Measurements from ENCODE around the gene TPRX1. TPM values are rescaled to one million over a fixed set of nuclear protein-coding genes. Genes with fewer than 3 reads are reported as not detected.
"Not testable (repeated sequence)": the region's sequence is repeated elsewhere in the genome, so short reads cannot be mapped to it uniquely, and the experiment has no call there.

The TPRX1 gene
- polyA plus RNA-seq, 1 donor from 2014 or later, result not detected

GRCh38 chr19:47766670-47767069 is 37.7 kb downstream of the TPRX1 start:
- Mint-ChIP-seq H3K4me1 (peaks cover 0 to 4% (median 4%) of the 10 kb centered on the region in 3 donors), H3K27ac (no peak overlapping the region), H3K4me3 (no peak overlapping the region), H3K9me3 (no peaks in the 10 kb centered on the region), H3K27me3 (no peaks in the 10 kb centered on the region), H3K36me3 (no peaks in the 10 kb centered on the region)

- Mint-ChIP-seq H3K27me3 (no peaks in the 10 kb centered on the region), H3K4me1 (peaks cover 0 to 7% (median 6%) of the 10 kb centered on the region in 3 donors), H3K9me3 (no peaks in the 10 kb centered on the region), H3K4me3 (no peak overlapping the region), H3K27ac (no peak overlapping the region), H3K36me3 (no peaks in the 10 kb centered on the region)
Measured at GRCh38 chr19:47766359-47766620, 38.1 kb downstream of the TPRX1 start.

DNA sequence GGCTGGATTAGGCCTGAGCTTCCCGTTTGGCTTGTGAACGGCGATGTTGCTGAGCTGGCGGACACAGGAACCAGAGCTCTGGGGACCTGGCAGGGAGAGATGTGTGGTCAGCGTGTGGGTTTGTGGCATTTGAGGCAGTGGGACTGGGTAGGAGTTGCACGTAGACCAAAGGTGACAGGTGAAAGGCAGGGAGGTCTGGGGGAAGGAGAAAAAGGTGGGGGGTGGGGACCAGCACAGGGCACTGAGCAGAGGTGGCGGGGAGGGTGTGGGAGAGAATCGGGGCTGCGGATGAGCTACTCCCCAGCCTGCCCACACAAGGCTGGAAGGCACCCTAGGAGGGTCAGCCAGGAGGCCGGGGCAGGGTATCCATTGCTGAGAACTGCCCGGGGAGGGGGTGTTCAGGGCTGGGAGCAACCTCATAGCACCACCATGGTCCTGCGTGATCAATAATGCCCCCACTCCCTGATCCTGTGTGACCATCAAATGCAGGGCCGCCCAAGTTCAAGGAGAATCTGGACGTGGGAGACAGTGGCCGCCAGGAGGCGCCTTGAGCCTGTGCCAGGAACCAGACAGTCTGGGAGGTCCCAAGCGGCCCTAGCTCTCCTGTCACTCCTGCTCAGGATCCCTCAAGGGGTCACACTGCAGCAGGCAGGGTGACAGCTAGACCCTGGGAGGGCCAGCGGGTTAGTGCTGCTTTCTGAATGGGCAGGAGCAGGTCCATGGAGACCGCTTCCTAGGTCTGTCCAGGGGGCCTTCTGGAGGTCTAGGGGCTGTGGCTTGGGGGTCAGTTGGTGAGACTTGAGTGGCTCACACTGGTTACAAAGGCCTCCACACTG is 38.6 kb downstream of the TPRX1 start:
- no peaks in the 10 kb centered on the region for H3K36me3 Mint-ChIP-seq
- no peak overlapping the region for H3K27ac Mint-ChIP-seq

DNA sequence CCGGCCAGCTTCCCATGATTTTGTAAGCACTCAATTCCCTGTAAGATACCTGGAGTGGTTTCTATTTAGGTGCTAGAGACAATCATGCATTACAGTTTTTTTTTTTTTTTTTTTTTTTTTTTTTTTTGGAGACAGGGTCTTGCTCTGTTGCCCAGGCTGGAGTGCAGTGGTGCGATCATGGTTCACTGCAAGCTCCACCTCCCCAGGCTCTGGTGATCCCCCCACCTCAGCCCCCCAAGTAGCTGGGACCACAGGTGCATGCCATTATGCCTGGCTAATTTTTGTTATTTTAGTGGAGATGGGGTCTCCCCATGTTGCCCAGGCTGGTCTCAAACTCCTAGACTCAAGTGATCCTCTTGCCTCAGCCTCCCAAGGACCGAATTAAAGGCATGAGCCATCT is 39.6 kb downstream of the TPRX1 start:
- not testable (repeated sequence) for H3K4me1 Mint-ChIP-seq, H3K36me3 Mint-ChIP-seq, H3K27me3 Mint-ChIP-seq, H3K9me3 Mint-ChIP-seq, H3K27ac Mint-ChIP-seq, H3K4me3 Mint-ChIP-seq

More for the DNA sequence above, 38.6 kb downstream of the TPRX1 start:
- Mint-ChIP-seq H3K4me1 (peaks cover 0 to 7% (median 6%) of the 10 kb centered on the region in 3 donors), H3K27me3 (no peaks in the 10 kb centered on the region), H3K9me3 (no peaks in the 10 kb centered on the region), H3K4me3 (peak overlapping the region in 1 of 4 donors; percentile 81)

- Mint-ChIP-seq H3K4me3 (no peak overlapping the region), H3K27ac (peak overlapping the region in 2 of 3 donors; percentile 47 to 82), H3K4me1 (peaks cover 0 to 3% (median 2%) of the 10 kb centered on the region in 3 donors), H3K36me3 (peaks cover 13% of the 10 kb centered on the region), H3K27me3 (no peaks in the 10 kb centered on the region), H3K9me3 (no peaks in the 10 kb centered on the region)
Measured at GRCh38 chr19:47762615-47763308, 41.6 kb downstream of the TPRX1 start.

DNA sequence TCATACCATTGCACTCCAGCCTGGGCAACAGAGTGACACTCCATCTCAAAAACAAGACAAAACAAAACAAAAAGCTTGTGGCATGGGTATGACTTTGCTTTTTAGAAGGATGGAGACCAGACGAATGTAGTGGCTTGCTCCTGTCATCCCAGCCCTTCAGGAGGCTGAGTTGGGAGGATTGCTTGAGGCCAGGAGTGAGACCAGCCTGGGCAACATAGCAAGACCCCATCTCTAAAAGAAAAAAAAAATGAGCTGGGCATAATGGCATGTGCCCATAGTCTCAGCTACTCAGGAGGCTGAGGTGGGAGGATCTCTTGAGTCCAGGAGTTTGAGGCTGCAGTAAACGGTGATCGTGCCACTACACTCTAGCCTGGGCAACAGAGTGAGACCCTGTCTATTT is 42.2 kb downstream of the TPRX1 start:
- Mint-ChIP-seq H3K9me3 (no peaks in the 10 kb centered on the region), H3K4me3 (no peak overlapping the region), H3K27me3 (no peaks in the 10 kb centered on the region), H3K27ac (peak overlapping the region in 1 of 3 donors; percentile 51), H3K4me1 (peaks cover 0 to 3% (median 2%) of the 10 kb centered on the region in 3 donors), H3K36me3 (peaks cover 13% of the 10 kb centered on the region)

DNA sequence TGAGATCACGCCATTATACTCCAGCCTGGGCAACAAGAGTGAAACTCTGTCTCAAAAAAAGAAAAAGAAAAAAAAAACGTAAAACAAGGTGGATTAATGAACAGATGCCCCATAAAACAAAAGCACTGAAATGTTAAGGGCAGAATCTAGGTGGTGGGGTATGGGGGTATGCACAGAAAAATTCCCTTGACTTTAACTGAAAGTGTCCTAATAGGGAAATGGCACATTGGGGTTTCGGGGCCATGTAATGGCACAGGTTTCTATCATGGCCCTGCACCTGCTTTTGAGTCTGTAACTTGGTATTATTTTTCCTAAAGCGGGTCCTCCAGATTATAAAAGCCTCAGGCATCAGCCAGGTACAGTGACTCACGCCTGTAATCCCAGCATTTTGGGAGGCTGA is 42.8 kb downstream of the TPRX1 start:
- peak overlapping the region in 1 of 3 donors; percentile 51 for H3K27ac Mint-ChIP-seq
- H3K27me3 Mint-ChIP-seq, result no peaks in the 10 kb centered on the region
- H3K9me3 Mint-ChIP-seq, result no peaks in the 10 kb centered on the region
- peaks cover 17% of the 10 kb centered on the region for H3K36me3 Mint-ChIP-seq
- H3K4me3 Mint-ChIP-seq, result peak overlapping the region in 1 of 4 donors; percentile 23
- H3K4me1 Mint-ChIP-seq, result peaks cover 0 to 3% (median 2%) of the 10 kb centered on the region in 3 donors

DNA sequence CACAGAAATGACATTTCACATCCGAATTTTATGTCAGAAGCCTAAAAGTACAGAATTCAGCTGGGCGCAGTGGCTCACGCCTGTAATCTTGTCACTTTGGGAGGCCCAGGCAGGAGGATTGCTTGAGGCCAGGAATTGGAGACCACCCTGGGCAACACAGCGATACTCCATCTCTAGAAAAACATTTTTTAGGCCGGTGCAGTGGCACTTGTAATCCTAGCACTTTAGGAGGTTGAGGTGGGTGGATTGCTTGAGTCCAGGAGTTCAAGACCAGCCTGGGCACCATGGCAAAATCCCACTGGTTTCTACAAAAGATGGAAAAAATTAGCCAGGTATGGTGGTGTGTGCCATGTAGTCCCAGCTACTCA is 43.7 kb downstream of the TPRX1 start:
- Mint-ChIP-seq H3K4me3 (no peak overlapping the region), H3K36me3 (peaks cover 17% of the 10 kb centered on the region), H3K27ac (peak overlapping the region in 1 of 3 donors; percentile 32), H3K9me3 (no peaks in the 10 kb centered on the region), H3K4me1 (peaks cover 0 to 3% (median 2%) of the 10 kb centered on the region in 3 donors), H3K27me3 (no peaks in the 10 kb centered on the region)

DNA sequence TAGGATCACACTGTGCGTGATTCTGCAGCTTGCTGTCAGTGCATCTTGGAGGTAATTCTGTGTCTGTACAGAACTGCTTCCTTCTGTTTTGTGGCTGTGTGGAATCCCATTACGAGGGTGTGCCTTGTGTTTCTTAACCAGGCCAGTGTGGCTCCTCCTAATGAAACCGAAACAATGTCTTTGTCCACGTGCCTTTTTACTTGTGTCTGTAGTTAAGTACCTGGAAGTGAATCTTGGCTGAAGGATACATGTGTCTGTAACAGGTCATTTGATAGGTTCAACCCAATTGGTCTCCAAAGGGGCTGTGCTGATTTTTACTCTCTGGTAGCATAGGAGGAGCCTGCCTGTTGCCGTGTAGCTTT is 45.9 kb downstream of the TPRX1 start:
- H3K9me3 Mint-ChIP-seq, result peaks cover 0 to under 1% (median 0%) of the 10 kb centered on the region in 3 donors
- H3K36me3 Mint-ChIP-seq, result peaks cover 24% of the 10 kb centered on the region
- H3K4me1 Mint-ChIP-seq, result peaks cover 0 to 3% (median 2%) of the 10 kb centered on the region in 3 donors

GRCh38 chr19:47757617-47758442 is 46.5 kb downstream of the TPRX1 start:
- peaks cover 0 to 3% (median 2%) of the 10 kb centered on the region in 3 donors for H3K4me1 Mint-ChIP-seq
- H3K4me3 Mint-ChIP-seq, result peak overlapping the region in 2 of 4 donors; percentile 32 to 87
- peak overlapping the region in 1 of 3 donors; percentile 32 for H3K27ac Mint-ChIP-seq

More for the DNA sequence above, 45.9 kb downstream of the TPRX1 start:
- Mint-ChIP-seq H3K4me3 (no peak overlapping the region), H3K27ac (peak overlapping the region in 1 of 3 donors; percentile 4), H3K27me3 (no peaks in the 10 kb centered on the region)

DNA sequence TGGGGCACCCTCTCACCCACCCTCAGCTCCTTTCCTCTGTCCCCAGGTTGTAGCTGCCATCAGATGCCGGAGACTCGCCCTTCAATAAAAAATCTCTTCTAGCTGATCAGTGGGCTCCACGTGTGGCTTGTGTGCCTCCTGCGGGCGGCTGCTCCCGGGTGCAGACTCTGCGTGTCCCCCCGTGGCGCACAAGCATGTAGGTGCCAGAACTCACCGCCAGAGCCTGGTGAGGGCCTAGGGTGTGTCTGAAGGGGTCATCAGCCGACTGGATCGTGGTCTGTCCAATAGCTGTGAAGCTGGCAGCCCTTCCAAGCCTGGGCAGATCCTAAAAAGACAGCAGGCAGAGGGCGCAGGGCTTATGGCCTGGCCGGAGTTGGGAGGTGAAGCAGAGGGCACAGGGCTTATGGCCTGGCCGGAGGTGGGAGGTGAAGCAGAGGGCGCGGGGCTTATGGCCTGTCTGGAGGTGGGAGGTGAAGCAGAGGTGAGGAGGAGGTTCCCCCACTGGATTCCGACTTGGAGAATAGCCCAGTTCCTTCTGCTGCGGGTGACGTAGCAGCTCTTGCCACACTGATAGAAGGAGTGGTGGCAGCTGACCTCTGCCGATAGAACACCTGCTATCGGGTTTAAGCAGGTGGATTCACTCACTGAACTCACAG is 47.3 kb downstream of the TPRX1 start:
- H3K27ac Mint-ChIP-seq, result peak overlapping the region in 2 of 3 donors; percentile 42 to 53

More at GRCh38 chr19:47757617-47758442, 46.5 kb downstream of the TPRX1 start:
- Mint-ChIP-seq H3K27me3 (no peaks in the 10 kb centered on the region), H3K9me3 (peaks cover 0 to 1% (median 0%) of the 10 kb centered on the region in 3 donors), H3K36me3 (peaks cover 24% of the 10 kb centered on the region)

DNA sequence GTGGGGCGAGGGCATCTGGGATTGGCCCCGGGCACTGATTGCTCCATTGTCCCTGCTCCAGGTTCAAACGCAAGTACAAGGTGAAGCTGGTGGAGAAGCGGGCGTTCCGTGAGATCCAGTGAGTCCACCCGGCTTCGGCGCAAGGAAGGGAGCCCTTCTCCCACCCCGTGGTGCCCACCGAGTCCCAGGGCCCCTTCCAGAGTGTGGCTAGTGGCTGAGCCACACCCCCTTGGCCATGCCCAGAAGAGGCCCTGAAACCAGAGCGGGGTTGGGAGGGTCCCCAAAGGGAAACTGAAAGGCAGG is 47.8 kb downstream of the TPRX1 start:
- Mint-ChIP-seq H3K36me3 (peaks cover 24% of the 10 kb centered on the region), H3K4me3 (no peak overlapping the region), H3K27ac (peak overlapping the region in 2 of 3 donors; percentile 42 to 83), H3K9me3 (peaks cover 0 to 1% (median 0%) of the 10 kb centered on the region in 3 donors), H3K4me1 (peaks cover 0 to 2% (median 1%) of the 10 kb centered on the region in 3 donors), H3K27me3 (no peaks in the 10 kb centered on the region)

More for the DNA sequence above, 47.3 kb downstream of the TPRX1 start:
- H3K27me3 Mint-ChIP-seq, result no peaks in the 10 kb centered on the region
- H3K4me1 Mint-ChIP-seq, result peaks cover 0 to 3% (median 2%) of the 10 kb centered on the region in 3 donors
- H3K9me3 Mint-ChIP-seq, result peaks cover 0 to 1% (median 0%) of the 10 kb centered on the region in 3 donors
- peaks cover 24% of the 10 kb centered on the region for H3K36me3 Mint-ChIP-seq
- H3K4me3 Mint-ChIP-seq, result peak overlapping the region in 2 of 4 donors; percentile 32 to 87

GRCh38 chr19:47755762-47756626 is 48.4 kb downstream of the TPRX1 start:
- Mint-ChIP-seq H3K27ac (peak overlapping the region in 2 of 3 donors; percentile 42 to 83), H3K4me1 (no peaks in the 10 kb centered on the region), H3K36me3 (peaks cover 24% of the 10 kb centered on the region), H3K4me3 (no peak overlapping the region), H3K9me3 (peaks cover 0 to 1% (median 0%) of the 10 kb centered on the region in 3 donors), H3K27me3 (no peaks in the 10 kb centered on the region)
